ENCODE data around the gene CMTR2.

DNA sequence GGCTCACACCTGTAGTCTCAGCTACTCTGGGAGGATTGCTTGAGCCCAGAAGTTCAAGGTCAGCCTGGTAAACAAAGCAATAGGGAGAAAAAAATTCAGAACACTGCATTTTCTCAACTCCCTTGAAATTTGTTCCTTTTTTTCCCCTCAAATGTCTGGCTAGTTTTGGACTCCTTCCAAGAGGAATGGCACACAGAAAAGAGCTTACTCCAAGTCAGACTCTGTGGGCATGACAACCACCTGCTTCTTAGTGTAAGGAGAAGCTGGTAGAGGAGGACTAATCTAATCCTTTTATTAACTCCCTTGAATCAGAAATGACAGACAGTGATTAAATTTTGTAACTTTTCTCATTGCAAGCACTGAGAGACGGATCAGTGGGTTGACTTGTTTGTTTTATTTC is 30.8 kb downstream of the CMTR2 start:
- TF ChIP-seq EZH2 (IDR thresholded peaks at IDR 0.05; ENCODE audit: borderline replicate concordance) (no peak), EZH2phosphoT487 (IDR thresholded peaks at IDR 0.05; ENCODE audit: low read depth, severe bottlenecking, unreplicated experiment) (no peak)
- TF ChIP-seq, protein P1, sequence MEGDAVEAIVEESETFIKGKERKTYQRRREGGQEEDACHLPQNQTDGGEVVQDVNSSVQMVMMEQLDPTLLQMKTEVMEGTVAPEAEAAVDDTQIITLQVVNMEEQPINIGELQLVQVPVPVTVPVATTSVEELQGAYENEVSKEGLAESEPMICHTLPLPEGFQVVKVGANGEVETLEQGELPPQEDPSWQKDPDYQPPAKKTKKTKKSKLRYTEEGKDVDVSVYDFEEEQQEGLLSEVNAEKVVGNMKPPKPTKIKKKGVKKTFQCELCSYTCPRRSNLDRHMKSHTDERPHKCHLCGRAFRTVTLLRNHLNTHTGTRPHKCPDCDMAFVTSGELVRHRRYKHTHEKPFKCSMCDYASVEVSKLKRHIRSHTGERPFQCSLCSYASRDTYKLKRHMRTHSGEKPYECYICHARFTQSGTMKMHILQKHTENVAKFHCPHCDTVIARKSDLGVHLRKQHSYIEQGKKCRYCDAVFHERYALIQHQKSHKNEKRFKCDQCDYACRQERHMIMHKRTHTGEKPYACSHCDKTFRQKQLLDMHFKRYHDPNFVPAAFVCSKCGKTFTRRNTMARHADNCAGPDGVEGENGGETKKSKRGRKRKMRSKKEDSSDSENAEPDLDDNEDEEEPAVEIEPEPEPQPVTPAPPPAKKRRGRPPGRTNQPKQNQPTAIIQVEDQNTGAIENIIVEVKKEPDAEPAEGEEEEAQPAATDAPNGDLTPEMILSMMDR (IDR thresholded peaks at IDR 0.05; ENCODE audit: poor library complexity): no peak

Measured in hepatocyte (in vitro differentiated cells).